Hematopoietic multipotent progenitor cell treated with erythropoietin and hydrocortisone succinate and interleukin-3 and kit ligand, for 8 days (in vitro differentiated cells): ENCODE results near the gene ATP2C2.
"Not testable (repeated sequence)": the region's sequence is repeated elsewhere in the genome, so short reads cannot be mapped to it uniquely, and the experiment has no call there.

ENCODE experiments used
- DNase-seq: peaks from one replicate; pipeline ENCODE4 v3.0.0-alpha.2; 2015

Gene ATP2C2

GRCh38 chr16:84398701-84399100 lies 30.4 kb downstream of the ATP2C2 start:
- no peak for DNase-seq

- not testable (repeated sequence) for DNase-seq
These were observed 31.6 kb downstream of the ATP2C2 start for GRCh38 chr16:84399912-84400311.

- not testable (repeated sequence) for DNase-seq
These were observed 35.1 kb downstream of the ATP2C2 start for GRCh38 chr16:84403435-84403834.

GRCh38 chr16:84404324-84404723 lies 36.0 kb downstream of the ATP2C2 start:
- DNase-seq: no peak

- no peak for DNase-seq
These were observed 36.8 kb downstream of the ATP2C2 start for GRCh38 chr16:84404936-84405639.

- no peak for DNase-seq
These were observed 37.9 kb downstream of the ATP2C2 start for GRCh38 chr16:84406006-84406963.

- no peak for DNase-seq
These were observed 39.4 kb downstream of the ATP2C2 start for GRCh38 chr16:84407588-84408313.

GRCh38 chr16:84408314-84408690 lies 40.0 kb downstream of the ATP2C2 start:
- no peak for DNase-seq

- DNase-seq: no peak
These were observed 40.5 kb downstream of the ATP2C2 start for GRCh38 chr16:84408856-84409255.

DNA sequence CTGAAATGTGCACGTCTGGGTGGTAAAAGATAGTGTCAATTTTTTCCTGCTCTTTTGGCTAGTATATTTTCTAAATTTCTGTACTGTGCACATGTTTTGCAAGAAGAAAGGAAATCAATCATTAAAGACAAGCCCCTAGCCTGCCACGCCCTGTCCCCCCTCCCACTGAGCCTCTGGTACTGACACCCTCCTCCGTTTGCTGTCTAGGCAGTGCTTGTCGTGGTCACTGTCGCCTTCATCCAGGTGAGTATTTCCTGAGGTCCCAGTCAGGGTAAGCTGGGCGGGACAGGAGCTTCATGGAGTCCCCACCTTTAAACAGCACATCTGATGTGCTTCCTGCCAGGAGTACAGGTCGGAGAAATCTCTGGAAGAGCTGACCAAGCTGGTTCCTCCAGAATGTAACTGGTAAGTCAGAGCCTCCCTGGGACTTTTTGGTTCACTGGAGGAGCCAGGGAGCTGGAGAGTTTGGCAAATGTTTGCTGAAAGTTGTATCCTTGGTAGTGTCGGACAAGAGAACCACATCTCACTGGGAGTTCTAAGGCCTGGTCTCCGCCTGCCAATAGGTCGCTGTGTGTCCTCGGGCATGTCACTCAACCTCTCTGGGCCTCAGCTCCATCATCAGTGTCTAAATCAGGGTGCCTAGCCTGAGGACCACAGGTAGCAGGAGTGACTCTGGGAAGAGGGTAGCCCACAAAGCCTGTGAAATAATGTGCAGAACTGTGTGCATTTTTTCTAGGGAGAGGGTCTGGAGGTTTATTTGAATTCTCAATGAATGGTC lies 42.2 kb downstream of the ATP2C2 start:
- no peak for DNase-seq

- DNase-seq: no peak
These were observed 43.4 kb downstream of the ATP2C2 start for GRCh38 chr16:84411768-84412167.

DNA sequence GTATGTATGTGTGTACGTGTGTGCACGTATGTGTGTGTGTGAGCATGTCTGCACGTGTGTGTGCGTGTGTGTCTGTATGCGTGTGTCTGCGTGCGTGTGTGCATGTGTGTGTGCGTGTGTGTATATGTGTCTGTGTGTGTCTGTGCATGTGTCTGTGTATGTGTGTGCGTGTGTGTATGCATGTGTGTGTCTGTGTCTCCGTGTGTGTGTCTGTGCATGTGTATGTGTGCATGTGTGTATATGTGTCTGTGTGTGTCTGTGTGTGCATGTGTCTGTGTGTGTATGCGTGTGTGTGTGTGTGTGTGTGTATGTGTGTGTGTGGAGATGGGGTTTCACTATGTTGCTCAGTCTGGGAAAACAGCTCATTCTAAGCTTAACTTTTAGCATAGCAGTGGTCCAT lies 43.9 kb downstream of the ATP2C2 start:
- no peak for DNase-seq

GRCh38 chr16:84413244-84414004 lies 45.1 kb downstream of the ATP2C2 start:
- DNase-seq: no peak

GRCh38 chr16:84414789-84415326 lies 46.5 kb downstream of the ATP2C2 start:
- DNase-seq: no peak

- DNase-seq: no peak
These were observed 48.3 kb downstream of the ATP2C2 start for GRCh38 chr16:84416407-84417321.

GRCh38 chr16:84418056-84418849 lies 49.9 kb downstream of the ATP2C2 start:
- DNase-seq: no peak

GRCh38 chr16:84419730-84420129 lies 51.4 kb downstream of the ATP2C2 start:
- DNase-seq: no peak

GRCh38 chr16:84420556-84420955 lies 52.2 kb downstream of the ATP2C2 start:
- DNase-seq: not testable (repeated sequence)
